NK-92 treated with Interleukin-12 subunit alpha and Interleukin-12 subunit beta, amount 100 ng/mL, for 24 hours (cell line): ENCODE results near the gene LBX2.
"Not testable (repeated sequence)": the region's sequence is repeated elsewhere in the genome, so short reads cannot be mapped to it uniquely, and the experiment has no call there.

Experiments used
- DNase-seq: peaks from one replicate; lab custom pipeline; 2025; lab: John Stamatoyannopoulos, UW

LBX2 gene

DNA sequence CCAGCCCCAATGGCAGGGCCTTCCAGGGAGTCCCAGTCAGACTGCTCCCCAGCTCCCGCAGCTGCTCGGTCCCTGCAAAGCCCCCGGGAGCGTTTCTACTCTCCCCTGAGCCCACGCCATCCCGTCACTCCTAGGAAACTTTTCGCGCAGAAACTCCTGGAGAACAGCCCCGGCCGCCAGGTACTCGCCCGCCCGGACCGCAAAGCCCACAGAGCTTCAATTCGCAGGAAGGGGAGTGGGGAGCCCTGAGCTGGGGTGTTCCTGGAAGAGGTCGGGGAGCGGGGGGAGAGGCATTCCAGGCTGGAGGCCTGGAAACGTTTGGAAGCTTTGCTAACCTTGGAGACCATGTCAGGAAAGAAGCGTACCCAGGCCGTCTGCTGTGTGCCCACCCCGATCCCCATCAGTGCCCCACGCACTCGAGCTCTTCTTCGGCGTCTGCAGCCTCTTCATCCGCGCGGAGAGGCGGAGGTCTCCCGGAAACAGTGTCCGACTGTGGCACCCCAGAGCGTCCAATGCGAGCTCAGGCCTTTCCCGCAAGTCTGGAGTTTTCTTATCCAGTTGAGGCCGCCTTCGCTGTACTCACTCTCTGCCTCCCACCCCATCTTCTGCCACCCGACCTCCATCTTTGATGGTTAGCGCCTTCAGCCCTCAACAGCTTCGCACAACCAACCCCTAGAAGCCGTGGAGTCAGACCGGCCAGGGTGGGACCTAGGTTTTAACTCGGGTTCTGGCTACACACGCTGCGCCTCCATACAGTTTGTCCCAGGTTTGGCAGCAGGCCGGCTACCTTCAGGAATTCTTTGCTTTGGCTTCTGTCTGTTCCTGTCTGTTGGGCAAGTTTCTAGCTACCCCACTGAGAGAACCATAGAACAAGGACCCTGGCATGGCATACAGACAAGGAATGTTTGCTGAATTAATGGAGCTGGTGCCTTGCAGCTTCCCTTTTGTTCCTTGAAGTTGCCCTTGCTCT lies 4.4 kb upstream of the LBX2 start:
- DNase-seq, result no peak

DNA sequence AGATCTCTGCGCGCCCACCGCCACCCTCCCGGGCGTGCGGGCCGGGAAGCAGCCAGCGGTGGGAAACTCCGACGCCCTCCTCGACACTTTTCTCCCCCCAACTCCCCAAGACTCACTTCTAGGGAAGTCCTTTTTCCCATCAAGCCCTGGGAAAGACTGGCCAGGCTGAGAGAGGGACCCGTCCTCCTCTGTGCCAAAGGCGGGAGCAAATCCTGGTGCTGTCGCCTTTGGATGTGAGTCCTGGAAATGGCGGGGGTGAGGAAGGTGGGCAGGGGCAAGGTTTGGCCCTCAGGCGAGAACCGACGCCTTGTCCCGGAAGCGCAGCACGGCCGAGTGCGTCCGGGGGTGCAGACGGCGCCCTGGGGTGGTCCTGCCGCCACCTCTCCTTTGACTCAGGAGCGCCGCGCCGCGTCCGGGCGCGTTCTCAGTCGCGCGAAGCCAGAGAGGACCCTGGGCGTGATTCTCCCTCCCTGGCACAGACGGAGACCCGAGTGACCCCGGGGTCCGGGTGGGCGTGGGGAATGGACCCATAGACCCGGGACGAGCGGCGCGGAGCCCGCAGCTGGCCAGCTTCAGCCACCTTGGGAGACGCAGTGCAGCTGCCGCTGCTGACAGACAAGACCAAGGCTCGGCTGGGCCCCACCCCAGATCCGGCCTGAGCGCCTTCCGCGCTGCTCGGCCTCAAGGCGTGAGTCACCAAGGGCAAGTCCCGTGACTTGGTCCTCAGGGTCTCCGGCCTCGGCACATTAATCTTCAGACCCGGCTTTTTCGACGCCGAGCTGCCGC lies 3.5 kb upstream of the LBX2 start:
- DNase-seq, result no peak

DNA sequence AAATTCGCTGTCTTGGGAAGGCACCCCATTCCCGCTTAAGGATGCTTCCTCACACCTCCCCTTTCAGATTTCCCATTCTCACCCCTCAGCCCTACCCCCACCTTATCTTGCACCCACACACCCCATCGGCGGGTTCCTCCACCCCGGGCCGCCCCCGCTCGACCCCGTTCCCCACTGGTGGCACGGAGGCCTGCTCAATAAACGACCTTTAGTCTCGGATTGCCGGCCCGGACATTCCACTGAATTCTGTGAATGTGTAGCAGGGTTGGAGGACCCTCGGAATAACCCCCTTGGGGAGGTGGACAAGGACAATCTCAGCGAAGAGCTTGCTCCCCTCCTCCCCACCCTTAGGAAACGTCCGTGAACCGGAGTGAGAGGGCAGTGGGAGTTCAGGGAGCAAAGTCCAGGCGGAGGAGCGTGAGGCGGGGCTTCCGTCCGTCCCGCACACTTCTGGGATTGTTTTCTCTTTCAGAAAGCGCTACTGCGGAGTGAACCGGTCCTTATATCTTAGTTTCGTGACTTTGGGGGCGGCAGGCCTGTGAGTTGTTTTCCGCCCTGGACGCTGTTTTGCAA lies 2.8 kb upstream of the LBX2 start:
- DNase-seq, result no peak

GRCh38 chr2:74501335-74502071 lies 2.1 kb upstream of the LBX2 start:
- DNase-seq, result no peak

- no peak for DNase-seq
Measured at GRCh38 chr2:74500578-74500946, 1.2 kb upstream of the LBX2 start.

- no peak for DNase-seq
Measured at GRCh38 chr2:74499940-74500577, 656 bp upstream of the LBX2 start.

GRCh38 chr2:74498500-74499266 lies 720 bp downstream of the LBX2 start:
- DNase-seq, result no peak

DNA sequence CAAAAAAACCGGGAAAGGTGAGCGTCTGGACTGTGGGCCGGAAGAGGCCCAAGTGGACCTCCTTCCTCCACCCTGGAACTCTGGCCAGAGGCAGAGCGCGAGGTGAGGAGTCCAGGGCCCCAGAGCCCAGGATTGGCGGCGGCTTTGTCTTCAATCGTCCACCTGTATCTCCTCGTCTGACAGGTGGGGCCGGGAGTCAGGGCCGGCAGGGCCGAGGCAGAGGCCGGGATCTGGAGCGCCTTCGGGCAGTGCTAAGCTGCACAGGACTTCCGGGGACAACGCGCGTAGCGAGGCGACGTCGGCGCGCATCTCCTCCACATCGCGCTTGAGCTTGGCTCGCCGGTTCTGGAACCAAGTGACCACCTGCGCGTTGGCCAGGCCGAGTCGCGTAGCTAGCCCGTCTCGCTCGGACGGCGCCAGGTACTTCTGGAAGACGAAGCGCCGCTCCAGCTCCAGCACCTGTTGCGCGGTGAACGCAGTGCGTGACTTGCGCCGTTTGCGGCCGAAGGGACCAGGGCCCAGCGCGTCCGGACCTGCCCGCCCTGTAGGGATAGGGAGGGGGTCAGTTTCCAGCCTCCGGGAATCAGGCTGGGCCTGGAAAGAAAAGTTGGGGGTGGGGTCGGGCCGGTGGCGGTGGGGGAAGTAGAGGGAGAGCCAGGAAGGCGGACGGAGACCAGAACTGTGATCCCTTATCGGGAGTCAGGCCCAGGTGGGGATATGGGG lies 1.5 kb downstream of the LBX2 start:
- no peak for DNase-seq

DNA sequence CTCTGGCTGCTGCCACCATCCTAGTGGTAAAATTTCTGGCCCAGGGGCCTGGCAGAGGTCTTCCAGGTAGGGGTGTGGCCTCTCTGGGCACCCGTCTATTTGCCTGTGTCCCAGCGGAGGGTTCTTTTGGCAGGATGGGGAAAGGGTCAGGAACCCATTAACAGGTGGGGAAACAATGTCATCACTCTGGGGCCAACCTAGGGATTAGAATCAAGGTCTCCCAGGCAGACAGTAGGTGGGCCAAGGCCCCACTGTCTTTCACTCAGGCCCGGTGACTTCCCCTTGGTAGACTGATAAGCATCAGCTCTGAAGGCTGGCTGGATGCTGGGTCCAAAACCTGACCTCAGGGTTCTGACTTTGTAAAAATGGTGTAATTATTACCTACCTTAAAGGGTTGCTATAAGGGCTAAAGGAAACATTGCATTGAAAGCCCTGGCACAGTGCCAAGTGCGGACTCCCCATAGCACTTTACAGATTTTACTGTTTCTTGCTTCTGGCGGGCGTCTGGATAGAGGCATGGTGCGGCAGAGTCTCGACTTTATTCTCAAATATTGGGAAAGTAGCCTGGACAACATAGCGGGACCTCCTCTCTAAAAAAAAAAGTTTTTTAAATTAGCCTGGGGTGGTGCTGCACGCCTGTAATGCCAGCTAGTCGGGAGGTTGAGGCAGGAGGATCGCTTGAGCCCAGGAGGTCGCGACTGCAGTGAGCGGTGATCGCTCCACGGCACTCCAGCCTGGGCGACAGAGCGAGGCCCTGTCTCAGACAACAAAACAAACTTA lies 2.2 kb downstream of the LBX2 start:
- DNase-seq, result no peak

- no peak for DNase-seq
Measured at GRCh38 chr2:74495440-74495839, 4.0 kb downstream of the LBX2 start.

DNA sequence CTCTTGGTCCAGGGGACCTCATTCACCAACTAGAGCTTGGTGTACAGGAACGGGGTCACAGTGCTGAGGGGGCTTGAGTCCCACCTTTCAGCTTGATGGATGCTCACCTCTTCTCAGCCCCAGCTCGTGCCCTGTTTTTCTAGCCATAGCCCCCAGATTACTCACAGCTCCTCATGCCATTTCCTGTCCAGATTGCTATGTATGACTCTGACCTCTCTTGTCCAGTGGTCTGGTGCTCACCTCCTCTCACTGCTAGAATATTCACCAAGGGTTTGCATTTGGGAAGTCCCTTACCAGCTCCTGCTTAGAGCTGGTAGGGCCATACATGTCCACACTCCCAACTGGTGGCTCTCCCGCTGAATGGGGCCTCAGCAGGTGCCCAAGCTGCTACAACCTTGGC lies 5.9 kb downstream of the LBX2 start:
- no peak for DNase-seq

DNA sequence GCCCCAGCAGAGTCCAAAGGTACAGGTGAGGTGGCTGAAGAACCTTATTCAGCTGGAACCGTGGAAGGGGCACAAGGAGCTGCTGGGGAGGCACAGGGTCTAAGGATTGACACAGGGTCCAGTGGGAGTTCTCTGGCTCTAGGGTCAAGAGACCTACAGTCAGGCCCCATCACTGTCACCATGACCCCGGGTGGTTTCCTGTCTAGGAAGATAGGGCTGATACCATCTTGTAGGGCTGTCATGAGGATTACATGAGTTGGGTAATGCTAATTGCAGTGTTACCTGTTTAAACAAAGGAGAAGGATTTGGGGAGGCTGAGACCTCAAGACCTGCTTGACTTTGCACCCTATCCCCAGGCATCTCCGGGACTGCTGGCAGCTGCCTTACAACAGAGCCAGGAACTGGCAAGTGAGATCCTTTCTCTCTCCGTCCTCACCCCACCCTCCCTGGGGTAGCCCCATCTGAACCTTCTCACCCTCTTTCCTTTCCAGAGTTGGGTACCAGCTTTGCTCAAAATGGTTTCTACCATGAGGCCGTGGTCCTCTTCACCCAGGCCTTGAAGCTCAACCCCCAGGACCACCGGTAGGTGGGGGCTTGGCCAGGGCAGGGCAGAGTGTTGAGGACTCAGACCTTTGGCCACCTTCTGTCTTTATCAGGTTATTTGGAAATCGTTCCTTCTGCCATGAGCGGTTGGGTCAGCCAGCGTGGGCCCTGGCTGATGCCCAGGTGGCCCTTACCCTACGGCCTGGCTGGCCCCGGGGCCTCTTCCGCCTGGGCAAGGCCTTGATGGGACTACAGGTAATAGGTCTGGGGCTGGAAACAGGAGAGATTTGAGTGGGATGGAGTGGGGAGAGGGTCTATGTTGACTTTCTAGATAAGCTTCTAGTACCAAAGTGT lies 7.5 kb downstream of the LBX2 start:
- no peak for DNase-seq

DNA sequence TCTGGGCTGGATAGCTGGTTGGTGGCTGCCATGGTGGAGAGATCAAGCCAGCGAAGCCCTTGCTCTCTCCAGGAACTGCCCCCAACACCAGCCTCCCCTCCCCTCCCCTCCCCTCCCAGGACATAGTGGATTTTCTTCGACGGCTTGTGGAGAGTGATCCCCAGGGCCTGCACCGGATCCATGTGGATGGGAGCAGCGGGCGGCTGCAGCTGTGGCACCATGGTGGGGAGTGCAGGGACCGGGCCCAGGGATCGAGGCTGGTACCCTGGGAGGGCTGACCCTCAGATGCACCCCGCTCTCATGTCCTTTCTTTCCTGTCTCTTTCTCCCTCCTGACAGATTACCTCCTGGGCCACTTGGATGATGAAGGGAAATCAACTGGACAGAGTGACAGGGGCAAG lies 9.5 kb downstream of the LBX2 start:
- DNase-seq, result no peak

- no peak for DNase-seq
Measured at GRCh38 chr2:74488643-74489481, 10.5 kb downstream of the LBX2 start.

DNA sequence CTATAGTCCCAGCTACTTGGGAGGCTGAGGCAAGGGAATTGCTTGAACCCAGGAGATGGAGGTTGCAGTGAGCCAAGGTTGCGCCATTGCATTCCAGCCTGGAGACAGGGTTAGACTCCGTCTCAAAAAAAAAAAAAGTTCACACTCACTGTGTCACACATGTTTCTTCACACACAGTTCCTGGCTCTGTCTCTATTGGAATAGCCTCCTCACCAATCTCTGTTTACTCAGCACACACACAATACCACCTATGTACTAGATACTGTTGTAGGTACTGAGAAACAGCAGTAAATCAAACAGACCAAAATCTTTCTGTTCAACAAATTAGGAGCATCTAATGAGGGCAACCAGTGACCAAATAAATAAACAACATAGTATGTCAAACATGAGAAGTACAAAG lies 13.3 kb downstream of the LBX2 start:
- no peak for DNase-seq

DNA sequence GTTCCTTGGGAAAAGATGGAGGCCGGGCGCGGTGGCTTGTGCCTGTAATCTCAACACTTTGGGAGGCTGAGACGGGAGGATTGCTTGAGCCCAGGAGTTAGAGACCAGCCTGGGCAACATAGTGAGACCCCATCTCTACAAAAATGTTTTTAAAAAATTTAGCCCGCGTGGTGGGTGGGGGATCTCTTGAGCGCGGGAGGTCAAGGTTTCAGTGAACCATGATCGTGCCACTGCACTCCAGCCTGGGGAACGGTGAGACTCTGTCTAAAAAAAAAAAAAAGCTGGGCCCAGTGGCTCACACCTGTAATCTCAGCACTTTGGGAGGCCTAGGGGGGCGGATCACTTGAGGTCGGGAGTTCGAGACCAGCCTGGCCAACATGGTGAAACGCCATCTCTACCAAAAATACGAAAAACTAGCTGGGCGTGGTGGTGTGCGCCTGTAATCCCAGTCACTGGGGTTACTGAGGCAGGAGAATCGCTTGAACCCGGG lies 15.7 kb downstream of the LBX2 start:
- DNase-seq, result not testable (repeated sequence)
